SK-N-SH treated with all-trans-retinoic acid at 6 μM for 48 hours (cell line): ENCODE results near the gene PSG1.
"Not testable (repeated sequence)": the region's sequence is repeated elsewhere in the genome, so short reads cannot be mapped to it uniquely, and the experiment has no call there.

ENCODE experiments used
- ARNTL ChIP-seq: fragments of 450-650 bp; formaldehyde crosslinking; IDR thresholded peaks from 2 replicates; pipeline ENCODE4 v1.5.0; 2020; ENCODE audit warnings: low read depth, mild to moderate bottlenecking, moderate library complexity, borderline replicate concordance
- GLIS3 ChIP-seq: fragments of 250-450 bp; sonication (Bioruptor Pico); IDR thresholded peaks from 2 replicates; pipeline ENCODE4 v1.5.0; 2020; ENCODE audit warnings: mild to moderate bottlenecking, moderate library complexity
- PPARA ChIP-seq: fragments of 250-450 bp; sonication (Bioruptor Pico); IDR thresholded peaks from 2 replicates; pipeline ENCODE4 v1.5.0; 2020; ENCODE audit warnings: mild to moderate bottlenecking, borderline replicate concordance
- TOX ChIP-seq: fragments of 250-450 bp; sonication (Bioruptor Pico); IDR thresholded peaks from 2 replicates; pipeline ENCODE4 v1.8.0; 2021; ENCODE audit warnings: mild to moderate bottlenecking, moderate library complexity, borderline replicate concordance
- ZNF565 ChIP-seq: fragments of 450-650 bp; formaldehyde crosslinking; conservative IDR thresholded peaks from 2 replicates; pipeline ENCODE4 v1.5.0; 2020; ENCODE audit warnings: low read depth, mild to moderate bottlenecking, moderate library complexity
- ZNF8 ChIP-seq: fragments of 450-650 bp; formaldehyde crosslinking; IDR thresholded peaks from 2 replicates; pipeline ENCODE4 v1.5.0; 2020; ENCODE audit warnings: mild to moderate bottlenecking, moderate library complexity
- TF ChIP-seq, protein P1 (sequence below): fragments of 250-450 bp; sonication (Bioruptor Pico); IDR thresholded peaks from 2 replicates; pipeline ENCODE4 v1.5.1; 2020; ENCODE audit warnings: low read depth, mild to moderate bottlenecking, moderate library complexity

DNA sequence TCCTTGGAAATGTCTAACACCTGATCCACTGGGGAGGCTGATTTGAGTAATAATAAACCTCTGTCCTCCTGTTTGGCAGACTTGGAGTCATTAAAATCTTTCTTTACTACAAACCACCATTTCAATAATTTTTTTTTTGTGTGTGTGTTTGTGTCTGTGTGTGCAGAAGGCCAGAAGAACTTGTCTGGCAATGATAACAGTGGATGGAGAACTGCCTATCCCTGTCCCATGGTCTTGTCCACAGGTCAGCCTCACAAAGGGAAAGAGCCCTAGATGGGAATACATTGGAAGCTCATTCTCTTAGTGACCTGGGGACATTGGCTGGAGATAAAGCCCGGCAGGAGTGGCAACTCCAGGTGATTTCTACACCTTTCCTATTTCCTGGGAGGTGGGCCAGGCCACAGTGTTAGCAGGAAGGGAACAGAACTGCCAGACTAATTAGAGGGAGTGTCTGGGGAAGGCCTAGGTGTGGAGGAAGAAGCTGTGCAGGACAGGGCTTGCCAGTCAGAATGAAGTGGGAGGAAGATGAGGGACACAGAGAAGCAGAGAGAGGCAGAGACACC is 27.7 kb downstream of the PSG1 start:
- TF ChIP-seq ARNTL; ZNF8 (CRISPR knock-in tag); ZNF565 (CRISPR knock-in tag); PPARA (CRISPR knock-in tag); TOX (CRISPR knock-in tag); GLIS3 (CRISPR knock-in tag): not testable (repeated sequence)
- TF ChIP-seq, protein P1, sequence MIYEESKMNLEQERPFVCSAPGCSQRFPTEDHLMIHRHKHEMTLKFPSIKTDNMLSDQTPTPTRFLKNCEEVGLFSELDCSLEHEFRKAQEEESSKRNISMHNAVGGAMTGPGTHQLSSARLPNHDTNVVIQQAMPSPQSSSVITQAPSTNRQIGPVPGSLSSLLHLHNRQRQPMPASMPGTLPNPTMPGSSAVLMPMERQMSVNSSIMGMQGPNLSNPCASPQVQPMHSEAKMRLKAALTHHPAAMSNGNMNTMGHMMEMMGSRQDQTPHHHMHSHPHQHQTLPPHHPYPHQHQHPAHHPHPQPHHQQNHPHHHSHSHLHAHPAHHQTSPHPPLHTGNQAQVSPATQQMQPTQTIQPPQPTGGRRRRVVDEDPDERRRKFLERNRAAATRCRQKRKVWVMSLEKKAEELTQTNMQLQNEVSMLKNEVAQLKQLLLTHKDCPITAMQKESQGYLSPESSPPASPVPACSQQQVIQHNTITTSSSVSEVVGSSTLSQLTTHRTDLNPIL (CRISPR knock-in tag) = not testable (repeated sequence)
